HepG2 (cell line): ENCODE results near the gene CDK7. TPM values are rescaled to one million over a fixed set of nuclear protein-coding genes. Genes with fewer than 3 reads are reported as not detected.

ENCODE experiments used
- ATAC-seq: fragments of 200-7000 bp; cut with Tn5 transposase; 3 replicates; pipeline ENCODE4 v1.9.1; 2020; ENCODE audit warnings: mild to moderate bottlenecking, moderate library complexity
- BruUV-seq: library from RNA; stranded (reverse); fragments of 400-500 nt; replicated peaks from 2 replicates; lab custom pipeline; 2021; lab: Mats Ljungman, UMichigan
- CTCF ChIA-PET: fragments of 300-600 bp; formaldehyde crosslinking; extraction: SDS; loops from one replicate; lab custom pipeline; 2021; ENCODE audit warnings: low total read pairs, inconsistent platforms, low intra/inter-chr PET ratio; lab: Yijun Ruan, JAX
- POLR2A ChIA-PET: fragments of 350-600 bp; sonication (Branson Sonifier 250); formaldehyde crosslinking; loops from one replicate; lab custom pipeline; 2020; ENCODE audit warnings: antibody characterized with exemption, inconsistent platforms; lab: Yijun Ruan, JAX
- DNase-seq: peaks from one replicate; pipeline ENCODE4 v3.0.0-alpha.2; 2015; ENCODE audit warnings: low spot score
- FAIRE-seq: peaks from 3 replicates; lab custom pipeline; 2011; peaks lifted over from hg19 to GRCh38; lab: Jason Lieb, UNC
- H2AFZ ChIP-seq: one replicate; pipeline ENCODE4 v1.6.1; 2011; ENCODE audit warnings: low read length, inconsistent platforms
- H3K27ac ChIP-seq: fragments of 300-600 bp; 3 replicates; pipeline ENCODE4 v1.8.0; 2011; ENCODE audit warnings: mixed run types, mild to moderate bottlenecking, mixed read lengths, low read length, inconsistent platforms; ENCODE audit not compliant: insufficient read depth; ENCODE audit errors: extremely low read length
- H3K27me3 ChIP-seq, 2 experiments: fragments of 200-600 bp in 1 of 2; 2 replicates in 1 of 2; 3 replicates in 1 of 2; pipeline versions ENCODE4 v1.6.0 to v1.8.0; 2011; ENCODE audit warnings: low read length in 2 of 2, mild to moderate bottlenecking in 2 of 2, moderate library complexity in 2 of 2, inconsistent platforms in 1 of 2; ENCODE audit not compliant: insufficient read depth in 2 of 2, control insufficient read depth in 1 of 2
- H3K36me3 ChIP-seq, 2 experiments: fragments of 200-600 bp in 1 of 2; replicated peaks in 1 of 2; 2 replicates in 1 of 2; 3 replicates in 1 of 2; pipeline versions ENCODE4 v1.5.1 to v1.8.0; 2011; ENCODE audit warnings: low read length in 2 of 2, inconsistent platforms in 1 of 2; ENCODE audit not compliant: insufficient read depth in 2 of 2, control insufficient read depth in 1 of 2
- H3K4me1 ChIP-seq: 2 replicates; pipeline ENCODE4 v1.5.1; 2012; ENCODE audit warnings: low read length, inconsistent platforms; ENCODE audit not compliant: insufficient read depth
- H3K4me2 ChIP-seq: 2 replicates; pipeline ENCODE4 v1.6.0; 2011; ENCODE audit warnings: low read depth, low read length, inconsistent platforms
- H3K4me3 ChIP-seq, 3 experiments: fragments of 200-600 bp in 1 of 3; sonication (generic), shearing (Covaris generic) in 1 of 3; replicated peaks in 1 of 3; 2 replicates each; pipeline ENCODE4 v1.5.1; 2011 to 2016; ENCODE audit warnings: low read length in 3 of 3, inconsistent platforms in 2 of 3, low read depth in 2 of 3, mild to moderate bottlenecking in 2 of 3, control low read depth in 1 of 3, mixed read lengths in 1 of 3; ENCODE audit not compliant: insufficient read depth in 1 of 3
- H3K79me2 ChIP-seq: one replicate; pipeline ENCODE4 v1.6.1; 2011; ENCODE audit warnings: low read length, inconsistent platforms; ENCODE audit not compliant: insufficient read depth
- H3K9ac ChIP-seq: 2 replicates; pipeline ENCODE4 v1.6.0; 2011; ENCODE audit warnings: mild to moderate bottlenecking, low read depth, low read length, inconsistent platforms; ENCODE audit not compliant: insufficient read depth
- H3K9me3 ChIP-seq: 2 replicates; pipeline ENCODE4 v1.5.1; 2012; ENCODE audit warnings: mild to moderate bottlenecking, low read length
- H4K20me1 ChIP-seq: 2 replicates; pipeline ENCODE4 v1.6.0; 2011; ENCODE audit warnings: inconsistent platforms, mild to moderate bottlenecking, low read length, moderate library complexity; ENCODE audit not compliant: insufficient read depth
- ATF2 ChIP-seq: sonication (generic); formaldehyde crosslinking; IDR thresholded peaks from 2 replicates; pipeline ENCODE4 v1.4.0; 2020; ENCODE audit warnings: missing genetic modification reagents
- BRCA1 ChIP-seq: sonication (generic); formaldehyde crosslinking; IDR thresholded peaks from 2 replicates; pipeline ENCODE4 v1.4.0; 2020; ENCODE audit warnings: missing genetic modification reagents
- CEBPB ChIP-seq: IDR thresholded peaks from 2 replicates; pipeline ENCODE4 v1.6.1; 2011; ENCODE audit warnings: low read depth, low read length, improper control_type of control experiment, borderline replicate concordance
- GFI1 ChIP-seq: sonication (generic); formaldehyde crosslinking; IDR thresholded peaks from 2 replicates; pipeline ENCODE4 v1.5.0; 2020; ENCODE audit warnings: missing genetic modification reagents, mild to moderate bottlenecking, borderline replicate concordance
- GRHL1 ChIP-seq: sonication (generic); formaldehyde crosslinking; conservative IDR thresholded peaks from 2 replicates; pipeline ENCODE4 v1.8.0; 2022; ENCODE audit warnings: missing genetic modification reagents
- GTF2F1 ChIP-seq: fragments of 150-350 bp; IDR thresholded peaks from 2 replicates; pipeline ENCODE4 v1.6.1; 2014; ENCODE audit warnings: low read length
- ISL2 ChIP-seq: sonication (generic); formaldehyde crosslinking; IDR thresholded peaks from 2 replicates; pipeline ENCODE4 v1.5.0; 2020; ENCODE audit warnings: missing genetic modification reagents
- RFXAP ChIP-seq: sonication (generic); formaldehyde crosslinking; IDR thresholded peaks from 2 replicates; pipeline ENCODE4 v1.4.0; 2020; ENCODE audit warnings: missing genetic modification reagents, borderline replicate concordance
- SCMH1 ChIP-seq: sonication (generic); formaldehyde crosslinking; IDR thresholded peaks from 2 replicates; pipeline ENCODE4 v1.9.0; 2021; ENCODE audit warnings: missing genetic modification reagents, mild to moderate bottlenecking, borderline replicate concordance
- SP2 ChIP-seq: sonication (generic); formaldehyde crosslinking; IDR thresholded peaks from 2 replicates; pipeline ENCODE4 v1.5.1; 2020; ENCODE audit warnings: mild to moderate bottlenecking, missing genetic modification reagents
- SP5 ChIP-seq: IDR thresholded peaks from 2 replicates; pipeline ENCODE4 v1.6.1; 2016; ENCODE audit warnings: low read depth, borderline replicate concordance
- TCF7 ChIP-seq: sonication (generic); IDR thresholded peaks from 2 replicates; pipeline ENCODE4 v1.6.1; 2016; ENCODE audit warnings: antibody characterized with exemption, low read depth
- THYN1 ChIP-seq: sonication (generic); formaldehyde crosslinking; IDR thresholded peaks from 2 replicates; pipeline ENCODE4 v1.8.1; 2023; ENCODE audit warnings: low read depth, mild to moderate bottlenecking, moderate library complexity, missing genetic modification reagents, borderline replicate concordance
- TIGD3 ChIP-seq: sonication (generic); formaldehyde crosslinking; IDR thresholded peaks from 2 replicates; pipeline ENCODE4 v1.5.1; 2020; ENCODE audit warnings: mild to moderate bottlenecking, missing genetic modification reagents, borderline replicate concordance
- TMF1 ChIP-seq: sonication (generic); formaldehyde crosslinking; IDR thresholded peaks from 2 replicates; pipeline ENCODE4 v1.8.1; 2022; ENCODE audit warnings: low read depth, missing genetic modification reagents
- ZBTB1 ChIP-seq: sonication (generic); formaldehyde crosslinking; IDR thresholded peaks from 2 replicates; pipeline ENCODE4 v1.4.0; 2020; ENCODE audit warnings: missing genetic modification reagents, borderline replicate concordance
- ZKSCAN1 ChIP-seq: fragments of 150-350 bp; IDR thresholded peaks from 2 replicates; pipeline ENCODE4 v1.6.1; 2014; ENCODE audit warnings: low read length
- ZNF329 ChIP-seq: sonication (generic); formaldehyde crosslinking; IDR thresholded peaks from 2 replicates; pipeline ENCODE4 v1.9.0; 2021; ENCODE audit warnings: low read depth, mild to moderate bottlenecking, missing genetic modification reagents
- ZNF574 ChIP-seq: sonication (generic); formaldehyde crosslinking; IDR thresholded peaks from 2 replicates; pipeline ENCODE4 v1.4.0; 2020; ENCODE audit warnings: missing genetic modification reagents
- ZNF619 ChIP-seq: sonication (generic); formaldehyde crosslinking; IDR thresholded peaks from 2 replicates; pipeline ENCODE4 v1.4.0; 2020; ENCODE audit warnings: mild to moderate bottlenecking, missing genetic modification reagents
- WGBS: methylation state at CpG from one replicate; pipeline ENCODE4 v1.1.6; 2017; ENCODE audit warnings: low lambda C conversion rate; 5-methylcytosine and 5-hydroxymethylcytosine counted together
- in situ Hi-C: cut with HindIII; loops from 2 replicates; pipeline ENCODE4 v1.10.0; 2017; ENCODE audit warnings: low pct_unique_long_range_greater_than_20kb; ENCODE audit not compliant: extremely low pct_ligation_motif_present
- intact Hi-C: fragments of 100-400 bp; cut with micrococcal nuclease; formaldehyde crosslinking; loops from one replicate; pipeline ENCODE4 v1.10.0; 2022; ENCODE audit not compliant: unreplicated experiment
- polyA plus RNA-seq, 8 experiments: library from polyadenylated mRNA; depleted of rRNA in 3 of 8; stranded (reverse) in 7 of 8; unstranded in 1 of 8; fragments of >200 nt; fragmentation: Illumina TruSeq in 4 of 8; extraction: Trizol in 4 of 8; gene quantifications; 2 replicates each; pipeline versions ENCODE4 v1.2.1 to v1.2.3, GENCODE V29; 2011 to 2016; ENCODE audit warnings: low read depth in 4 of 8, missing spikeins in 1 of 8, mixed read lengths in 1 of 8; ENCODE audit not compliant: insufficient read depth in 1 of 8
- total RNA-seq, 5 experiments: library from RNA; depleted of rRNA; stranded (reverse); fragments of >200 nt; fragmentation: Illumina TruSeq; extraction: Trizol; gene quantifications; 2 replicates each; pipeline ENCODE4 v1.2.3, GENCODE V29; 2016; ENCODE audit warnings: low read depth in 1 of 5

The CDK7 gene
- total and polyA plus RNA-seq, 2 of the 13 experiments (the other 11 are each of a cell fraction or from before 2014, with no cell fraction given), result 41.2 to 54.9 TPM

GRCh38 chr5:69231851-69232250 lies 2.8 kb upstream of the CDK7 start:
- BruUV-seq, result no TSS peak
- Histone ChIP-seq H3K36me3 (peaks cover 2 to 11% of the 10 kb centered on the region in 2 experiments; a peak in 4 of 5 replicates), H3K4me3 (no peak overlapping the region), H3K4me1 (peaks cover 24% of the 10 kb centered on the region), H3K9ac (no peak overlapping the region), H4K20me1 (no peaks in the 10 kb centered on the region), H2AFZ (no peak overlapping the region), H3K79me2 (peaks cover 11% of the 10 kb centered on the region), H3K4me2 (no peak overlapping the region), H3K27me3 (no peaks in the 10 kb centered on the region; a peak in 2 of 5 replicates), H3K9me3 (no peaks in the 10 kb centered on the region), H3K27ac (no peak overlapping the region)
- in situ Hi-C loops, result no loop called here
- 100% methylated on average over 2 of the region's 2 CpGs for WGBS
- DNase-seq (no peak), FAIRE-seq (no peak), ATAC-seq (no peak)
- intact Hi-C loops, result no loop called here
- no peak for TF ChIP-seq ZNF329 (CRISPR knock-in tag)
- no peak for TF ChIP-seq ISL2 (CRISPR knock-in tag)
- no peak for TF ChIP-seq TCF7
- no peak for TF ChIP-seq ZNF574 (CRISPR knock-in tag)
- no peak for TF ChIP-seq ZKSCAN1
- no peak for TF ChIP-seq SP5 (CRISPR knock-in tag)
- no peak for TF ChIP-seq GTF2F1
- no peak for TF ChIP-seq RFXAP (CRISPR knock-in tag)
- no peak for TF ChIP-seq SCMH1 (CRISPR knock-in tag)
- no peak for TF ChIP-seq SP2
- no peak for TF ChIP-seq TIGD3
- no peak for TF ChIP-seq GFI1 (CRISPR knock-in tag)
- TF ChIP-seq CEBPB, result no peak
- TF ChIP-seq ZNF619 (CRISPR knock-in tag), result no peak
- no peak for TF ChIP-seq ATF2 (CRISPR knock-in tag)
- TF ChIP-seq TMF1 (CRISPR knock-in tag), result no peak
- no peak for TF ChIP-seq ZBTB1 (CRISPR knock-in tag)
- TF ChIP-seq GRHL1, result no peak
- no peak for TF ChIP-seq THYN1 (CRISPR knock-in tag)
- no peak for TF ChIP-seq BRCA1 (CRISPR knock-in tag)
- CTCF ChIA-PET, result no interaction called here
- POLR2A ChIA-PET, result no interaction called here
